Body of pancreas (tissue), 4 donors: ENCODE measurements around the gene CAMKMT.

Experiments
- POLR2A ChIP-seq, 3 donors: fragments of 450-650 bp; IDR thresholded peaks; one replicate each; pipeline ENCODE4 v1.6.1; 2016; ENCODE audit warnings: antibody characterized with exemption in 3 of 3, mild to moderate bottlenecking in 2 of 3
- TF ChIP-seq, protein P1 (sequence below), 7 experiments: fragments of 450-650 bp in 4 of 7; fragments of 200-600 bp in 3 of 7; sonication (generic) in 3 of 7; IDR thresholded peaks; one replicate each; pipeline ENCODE4 v1.5.1; 2016 to 2019; ENCODE audit warnings: antibody characterized with exemption in 7 of 7

DNA sequence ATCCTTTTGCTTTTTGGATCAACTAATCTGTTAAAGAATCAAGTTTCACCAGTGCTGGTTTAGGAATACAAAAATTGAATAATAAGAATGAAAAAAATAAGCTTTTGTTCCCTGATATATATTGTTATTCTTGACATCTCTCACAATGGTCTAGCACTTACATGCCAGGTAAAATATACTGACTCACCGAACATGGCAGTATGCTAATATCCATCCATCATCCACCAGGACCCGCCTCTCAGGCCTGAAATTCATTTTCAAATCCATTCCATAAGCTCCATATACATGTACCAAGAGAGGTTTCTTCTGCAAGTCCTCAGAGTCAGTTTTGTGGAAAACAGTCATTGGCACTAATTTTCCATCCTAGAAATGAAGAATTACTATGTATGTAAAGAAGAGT, 33.0 kb upstream of the CAMKMT start:
- no peak for TF ChIP-seq POLR2A (IDR thresholded peaks at IDR 0.05)
- TF ChIP-seq, protein P1, sequence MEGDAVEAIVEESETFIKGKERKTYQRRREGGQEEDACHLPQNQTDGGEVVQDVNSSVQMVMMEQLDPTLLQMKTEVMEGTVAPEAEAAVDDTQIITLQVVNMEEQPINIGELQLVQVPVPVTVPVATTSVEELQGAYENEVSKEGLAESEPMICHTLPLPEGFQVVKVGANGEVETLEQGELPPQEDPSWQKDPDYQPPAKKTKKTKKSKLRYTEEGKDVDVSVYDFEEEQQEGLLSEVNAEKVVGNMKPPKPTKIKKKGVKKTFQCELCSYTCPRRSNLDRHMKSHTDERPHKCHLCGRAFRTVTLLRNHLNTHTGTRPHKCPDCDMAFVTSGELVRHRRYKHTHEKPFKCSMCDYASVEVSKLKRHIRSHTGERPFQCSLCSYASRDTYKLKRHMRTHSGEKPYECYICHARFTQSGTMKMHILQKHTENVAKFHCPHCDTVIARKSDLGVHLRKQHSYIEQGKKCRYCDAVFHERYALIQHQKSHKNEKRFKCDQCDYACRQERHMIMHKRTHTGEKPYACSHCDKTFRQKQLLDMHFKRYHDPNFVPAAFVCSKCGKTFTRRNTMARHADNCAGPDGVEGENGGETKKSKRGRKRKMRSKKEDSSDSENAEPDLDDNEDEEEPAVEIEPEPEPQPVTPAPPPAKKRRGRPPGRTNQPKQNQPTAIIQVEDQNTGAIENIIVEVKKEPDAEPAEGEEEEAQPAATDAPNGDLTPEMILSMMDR (IDR thresholded peaks at IDR 0.05) = no peak
